NK-92 (cell line): ENCODE measurements around the gene SELENOV.

Experiments used
- DNase-seq: peaks from one replicate; lab custom pipeline; 2025; ENCODE audit not compliant: unreplicated experiment; lab: John Stamatoyannopoulos, UW

The SELENOV gene

GRCh38 chr19:39557811-39558623 is 43.1 kb downstream of the SELENOV start:
- DNase-seq, result no peak

DNA sequence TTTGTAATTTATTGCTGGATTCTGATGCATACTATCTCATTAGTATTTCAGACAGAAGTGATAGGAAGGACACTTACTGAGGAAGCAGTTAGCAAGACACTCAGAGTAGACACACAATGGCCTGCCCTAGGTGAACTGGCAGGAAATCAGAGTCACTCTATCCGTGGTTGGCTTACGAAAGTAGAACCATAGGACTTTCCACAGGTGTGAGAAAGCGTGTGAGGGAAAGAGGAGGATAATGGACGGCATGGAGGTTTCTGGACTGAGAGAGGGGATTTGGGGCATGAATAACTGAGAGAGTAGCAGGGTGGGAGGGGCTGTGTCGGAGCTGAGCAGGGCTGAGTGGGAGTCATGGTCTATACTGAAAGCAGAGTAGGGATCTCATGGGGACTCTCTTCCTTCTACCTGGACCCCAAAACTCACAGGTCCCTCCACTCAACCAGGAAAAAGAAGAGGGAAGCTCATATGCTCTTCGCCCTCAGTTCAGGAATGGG is 43.7 kb downstream of the SELENOV start:
- DNase-seq, result no peak

- no peak for DNase-seq
These were observed 48.5 kb downstream of the SELENOV start for GRCh38 chr19:39563408-39563807.

- DNase-seq, result no peak
These were observed 51.1 kb downstream of the SELENOV start for GRCh38 chr19:39566064-39566463.

DNA sequence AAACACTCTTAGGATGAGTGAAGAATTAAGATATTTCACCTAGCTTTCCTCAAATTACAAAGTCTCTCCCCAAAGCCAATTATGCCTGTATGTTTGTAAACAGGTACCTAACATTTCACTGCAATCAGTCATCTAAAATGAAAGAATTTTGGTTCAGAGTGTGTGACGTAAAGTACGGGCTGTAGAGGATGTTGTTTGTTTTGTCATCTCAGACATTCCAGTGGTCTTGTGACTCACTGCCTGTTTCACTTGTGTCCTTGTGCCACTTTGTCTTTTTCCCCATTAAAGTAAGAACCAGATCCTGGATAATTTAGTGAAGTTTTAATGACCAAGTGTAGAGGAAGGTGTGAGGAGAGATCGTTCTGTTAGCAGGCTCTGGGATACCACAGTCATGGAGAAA is 53.7 kb downstream of the SELENOV start:
- DNase-seq, result no peak
